ENCODE results near the gene LPCAT1. TPM values are rescaled to one million over a fixed set of nuclear protein-coding genes. Genes with fewer than 3 reads are reported as not detected.

The LPCAT1 gene
- total RNA-seq, 2 donors from 2014 or later = 53.9 to 54.6 TPM

- TF ChIP-seq CTCF (IDR thresholded peaks at IDR 0.05) = no peak
- DNase-seq (ENCODE audit: low spot score) (no peak), ATAC-seq (ENCODE audit: insufficient number of reproducible peaks, low FRiP score, low read depth) (no peak)
- H3K4me3 ChIP-seq = no peak overlapping the region
- H3K27me3 ChIP-seq (replicated peaks; ENCODE audit: insufficient read depth) = no peaks in the 10 kb centered on the region
- no peak overlapping the region for H3K27ac ChIP-seq
- no peaks in the 10 kb centered on the region for H3K4me1 ChIP-seq (ENCODE audit: control insufficient read depth in 1 of 2, low read depth in 2 of 2)
- peaks cover 31% of the 10 kb centered on the region for H3K36me3 ChIP-seq
- no peaks in the 10 kb centered on the region for H3K9me3 ChIP-seq
Measured at GRCh38 chr5:1487079-1487764, 36.5 kb downstream of the LPCAT1 start.

GRCh38 chr5:1486271-1486670 is 37.5 kb downstream of the LPCAT1 start:
- ATAC-seq (ENCODE audit: insufficient number of reproducible peaks, low FRiP score, low read depth) (no peak), DNase-seq (ENCODE audit: low spot score) (no peak)
- H3K27me3 ChIP-seq (replicated peaks; ENCODE audit: insufficient read depth) = no peaks in the 10 kb centered on the region
- no peaks in the 10 kb centered on the region for H3K4me1 ChIP-seq (ENCODE audit: control insufficient read depth in 1 of 2, low read depth in 2 of 2)
- H3K36me3 ChIP-seq = peaks cover 31% of the 10 kb centered on the region
- H3K27ac ChIP-seq = no peak overlapping the region
- no peak for TF ChIP-seq CTCF (IDR thresholded peaks at IDR 0.05)
- no peaks in the 10 kb centered on the region for H3K9me3 ChIP-seq
- no peak overlapping the region for H3K4me3 ChIP-seq

- no peak overlapping the region for H3K27ac ChIP-seq
- no peaks in the 10 kb centered on the region for H3K27me3 ChIP-seq (replicated peaks; ENCODE audit: insufficient read depth)
- H3K4me1 ChIP-seq (ENCODE audit: control insufficient read depth in 1 of 2, low read depth in 2 of 2) = no peaks in the 10 kb centered on the region
- TF ChIP-seq CTCF (IDR thresholded peaks at IDR 0.05) = no peak
- ATAC-seq (ENCODE audit: insufficient number of reproducible peaks, low FRiP score, low read depth) (no peak), DNase-seq (ENCODE audit: low spot score) (no peak)
- no peak overlapping the region for H3K4me3 ChIP-seq
- H3K36me3 ChIP-seq = peaks cover 31% of the 10 kb centered on the region
- no peaks in the 10 kb centered on the region for H3K9me3 ChIP-seq
Measured at GRCh38 chr5:1485579-1486118, 38.1 kb downstream of the LPCAT1 start.

- TF ChIP-seq CTCF (IDR thresholded peaks at IDR 0.05) = no peak
- Histone ChIP-seq H3K27me3 (replicated peaks; ENCODE audit: insufficient read depth) (no peaks in the 10 kb centered on the region), H3K36me3 (peaks cover 28% of the 10 kb centered on the region), H3K27ac (no peak overlapping the region), H3K9me3 (no peaks in the 10 kb centered on the region), H3K4me3 (no peak overlapping the region), H3K4me1 (ENCODE audit: control insufficient read depth in 1 of 2, low read depth in 2 of 2) (no peaks in the 10 kb centered on the region)
- no peak for ATAC-seq (ENCODE audit: insufficient number of reproducible peaks, low FRiP score, low read depth)
- no peak for DNase-seq (ENCODE audit: low spot score)
Measured at GRCh38 chr5:1484730-1485578, 38.8 kb downstream of the LPCAT1 start.

All from thoracic aorta (tissue), 2 donors.